GM12875 (cell line): ENCODE results near the gene BBS7.

Experiments used
- H3K4me3 ChIP-seq: one replicate; pipeline ENCODE4 v1.5.1; 2011; ENCODE audit warnings: low read depth, low read length, control low read depth
- TF ChIP-seq, protein P1 (sequence below): IDR thresholded peaks from 2 replicates; pipeline ENCODE4 v1.5.1; 2011; ENCODE audit warnings: low read depth, mild to moderate bottlenecking, control low read depth, inconsistent platforms, low read length, moderate library complexity, borderline replicate concordance; ENCODE audit not compliant: insufficient read depth

The BBS7 gene

DNA sequence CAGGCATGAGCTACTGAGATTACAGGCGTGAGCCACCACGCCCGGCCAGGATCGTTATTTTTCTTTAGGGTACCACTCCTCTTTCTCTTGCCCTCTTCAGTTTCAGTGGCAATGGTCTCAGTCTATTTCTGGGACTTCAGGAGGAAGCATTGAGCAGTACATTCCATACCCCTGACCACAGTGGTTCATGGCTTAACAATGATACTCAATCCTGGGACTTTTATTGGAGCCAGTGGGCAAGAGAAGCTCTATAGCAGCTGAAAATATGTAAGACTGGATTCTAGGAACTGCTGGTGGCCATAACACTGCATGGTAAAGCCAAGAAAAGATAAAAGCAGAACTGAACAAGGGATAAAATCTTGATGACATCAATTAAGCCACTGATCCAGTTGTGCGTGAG lies 40.8 kb downstream of the BBS7 start:
- H3K4me3 ChIP-seq, result no peak overlapping the region
- TF ChIP-seq, protein P1, sequence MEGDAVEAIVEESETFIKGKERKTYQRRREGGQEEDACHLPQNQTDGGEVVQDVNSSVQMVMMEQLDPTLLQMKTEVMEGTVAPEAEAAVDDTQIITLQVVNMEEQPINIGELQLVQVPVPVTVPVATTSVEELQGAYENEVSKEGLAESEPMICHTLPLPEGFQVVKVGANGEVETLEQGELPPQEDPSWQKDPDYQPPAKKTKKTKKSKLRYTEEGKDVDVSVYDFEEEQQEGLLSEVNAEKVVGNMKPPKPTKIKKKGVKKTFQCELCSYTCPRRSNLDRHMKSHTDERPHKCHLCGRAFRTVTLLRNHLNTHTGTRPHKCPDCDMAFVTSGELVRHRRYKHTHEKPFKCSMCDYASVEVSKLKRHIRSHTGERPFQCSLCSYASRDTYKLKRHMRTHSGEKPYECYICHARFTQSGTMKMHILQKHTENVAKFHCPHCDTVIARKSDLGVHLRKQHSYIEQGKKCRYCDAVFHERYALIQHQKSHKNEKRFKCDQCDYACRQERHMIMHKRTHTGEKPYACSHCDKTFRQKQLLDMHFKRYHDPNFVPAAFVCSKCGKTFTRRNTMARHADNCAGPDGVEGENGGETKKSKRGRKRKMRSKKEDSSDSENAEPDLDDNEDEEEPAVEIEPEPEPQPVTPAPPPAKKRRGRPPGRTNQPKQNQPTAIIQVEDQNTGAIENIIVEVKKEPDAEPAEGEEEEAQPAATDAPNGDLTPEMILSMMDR, result no peak

DNA sequence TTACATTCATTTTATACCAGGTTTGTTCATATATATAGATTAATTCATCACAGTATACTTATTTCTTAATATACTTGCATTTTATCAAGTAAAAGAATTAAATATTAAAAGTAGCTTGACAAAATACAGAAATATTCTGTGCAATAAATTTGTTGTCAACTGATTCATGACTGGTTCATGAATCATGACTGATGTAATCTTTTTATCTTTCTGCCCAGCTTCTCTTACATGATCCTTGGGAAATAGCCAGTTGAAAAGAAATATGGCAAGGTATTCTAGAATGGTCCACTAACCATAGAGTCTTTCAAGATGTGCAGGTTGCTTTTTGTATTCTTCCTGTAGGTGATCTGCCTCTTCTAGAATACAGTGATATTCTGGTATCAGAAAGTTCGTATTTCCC lies 42.4 kb downstream of the BBS7 start:
- no peak overlapping the region for H3K4me3 ChIP-seq
- TF ChIP-seq, protein P1, result no peak

DNA sequence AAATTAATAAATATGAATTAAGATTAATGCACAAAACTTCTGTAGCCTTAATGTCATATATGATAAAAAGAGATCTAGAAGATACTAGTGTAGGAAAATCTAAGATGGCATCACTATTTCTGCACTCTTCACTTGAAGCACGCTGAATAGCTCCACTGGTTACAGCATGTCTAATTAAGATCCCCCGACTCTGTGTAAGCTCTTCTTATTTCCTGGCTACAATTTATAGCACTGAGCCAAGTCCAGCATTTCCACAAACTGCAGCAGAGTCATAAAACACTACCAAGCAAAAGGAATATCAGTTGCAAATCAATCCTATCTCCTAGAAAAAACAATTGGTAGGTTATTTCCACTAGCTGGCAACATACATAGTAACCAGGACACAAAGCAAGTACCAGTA lies 45.3 kb downstream of the BBS7 start:
- TF ChIP-seq, protein P1, result no peak
- no peak overlapping the region for H3K4me3 ChIP-seq

- TF ChIP-seq, protein P1, result no peak
- H3K4me3 ChIP-seq, result peak overlapping the region; percentile 29
Measured at GRCh38 chr4:121824171-121824527, 46.1 kb downstream of the BBS7 start.

GRCh38 chr4:121823505-121824170 lies 46.6 kb downstream of the BBS7 start, which contains the start of gene CCNA2:
Gene CCNA2, minus strand, starts transcription at chr4:121823883. Its CDS starts 255 bp downstream, at chr4:121823628.
- TF ChIP-seq, protein P1, result no peak
- peak within 1 kb of the TSS; percentile 95 for H3K4me3 ChIP-seq

DNA sequence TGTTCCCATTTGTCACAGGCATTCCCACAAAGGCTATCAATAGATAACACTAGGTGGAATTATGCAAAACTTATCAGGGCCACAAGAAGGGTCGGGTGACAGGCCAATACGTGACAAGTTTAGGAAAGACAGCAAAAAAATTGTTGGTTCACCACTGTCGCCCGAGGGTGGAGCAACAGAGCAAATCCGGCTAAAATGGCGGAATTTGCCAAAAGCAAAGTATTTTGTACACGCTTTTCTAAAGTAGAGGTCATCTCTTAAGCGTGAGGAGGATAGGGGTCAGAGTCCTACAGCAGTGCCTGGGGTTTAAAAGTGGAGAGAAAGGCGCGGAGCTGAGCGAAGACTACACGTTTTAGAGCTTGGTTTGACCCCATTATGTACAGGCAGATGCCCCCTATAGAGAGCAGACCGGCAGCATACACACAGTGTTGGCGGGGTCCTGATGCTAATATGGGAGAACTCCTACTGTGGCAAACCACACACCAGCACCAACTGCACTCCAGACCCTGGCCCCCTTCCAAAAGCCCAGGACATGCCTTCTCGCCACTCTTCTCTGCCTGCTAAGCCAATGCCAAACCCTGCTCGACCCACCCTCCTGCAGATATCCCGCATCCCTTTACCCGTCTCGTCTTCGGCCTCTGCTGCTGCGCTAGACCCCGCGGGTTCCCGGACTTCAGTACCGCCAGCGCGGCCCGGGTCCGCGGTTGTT lies 47.3 kb downstream of the BBS7 start:
- TF ChIP-seq, protein P1, result 0 out of 2 replicates have a peak, but pooled peaks have one; percentile 5

DNA sequence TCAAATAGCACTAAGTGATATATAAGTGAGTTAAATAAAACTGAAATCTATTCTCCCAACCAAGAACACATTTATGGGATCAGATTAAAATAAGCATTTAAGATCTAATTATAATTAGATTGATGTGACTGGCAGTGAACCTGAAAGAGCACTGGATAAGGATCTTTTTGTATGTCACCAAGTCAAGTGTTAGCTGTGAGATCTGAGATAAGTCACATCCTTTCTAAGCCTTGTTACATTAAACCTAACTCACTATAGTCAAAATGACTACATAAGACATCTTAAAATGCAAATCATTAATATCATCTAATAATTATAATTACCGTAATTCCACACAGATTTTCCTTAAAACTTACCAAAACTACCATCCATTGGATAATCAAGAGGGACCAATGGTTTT lies 48.2 kb downstream of the BBS7 start:
- TF ChIP-seq, protein P1, result no peak
- peak overlapping the region; percentile 95 for H3K4me3 ChIP-seq

More for the DNA sequence above, 47.3 kb downstream of the BBS7 start:
- peak overlapping the region; percentile 95 for H3K4me3 ChIP-seq
